Central memory CD8-positive, alpha-beta T cell (primary cell): ENCODE data around the gene CCDC14.

Experiments
- ATAC-seq: fragments of 150-1000 bp; cut with Tn5 transposase; replicated peaks from 2 replicates; pipeline ENCODE4 v1.10.0; 2022; ENCODE audit warnings: mild to moderate bottlenecking, moderate FRiP score, moderate number of reproducible peaks; ENCODE audit not compliant: poor library complexity, severe bottlenecking; ENCODE audit errors: extremely low read depth
- DNase-seq, 2 donors: peaks; one replicate each; pipeline ENCODE4 v3.0.0; 2021; ENCODE audit warnings: low spot score in 2 of 2
- H3K27ac Mint-ChIP-seq: one replicate; pipeline ENCODE4 v1.8.0; 2022; ENCODE audit warnings: low read depth, mild to moderate bottlenecking, moderate library complexity, mixed read lengths
- H3K27me3 Mint-ChIP-seq: one replicate; pipeline ENCODE4 v1.8.0; 2022; ENCODE audit warnings: mixed read lengths
- H3K36me3 Mint-ChIP-seq: one replicate; pipeline ENCODE4 v1.8.0; 2022; ENCODE audit warnings: mild to moderate bottlenecking, moderate library complexity, mixed read lengths; ENCODE audit not compliant: insufficient read depth
- H3K4me1 Mint-ChIP-seq: one replicate; pipeline ENCODE4 v1.8.0; 2022; ENCODE audit warnings: mixed read lengths
- H3K4me3 Mint-ChIP-seq: one replicate; pipeline ENCODE4 v1.8.0; 2022; ENCODE audit warnings: mild to moderate bottlenecking, moderate library complexity, mixed read lengths
- H3K9me3 Mint-ChIP-seq: one replicate; pipeline ENCODE4 v1.8.0; 2022; ENCODE audit warnings: mixed read lengths

CCDC14 gene

DNA sequence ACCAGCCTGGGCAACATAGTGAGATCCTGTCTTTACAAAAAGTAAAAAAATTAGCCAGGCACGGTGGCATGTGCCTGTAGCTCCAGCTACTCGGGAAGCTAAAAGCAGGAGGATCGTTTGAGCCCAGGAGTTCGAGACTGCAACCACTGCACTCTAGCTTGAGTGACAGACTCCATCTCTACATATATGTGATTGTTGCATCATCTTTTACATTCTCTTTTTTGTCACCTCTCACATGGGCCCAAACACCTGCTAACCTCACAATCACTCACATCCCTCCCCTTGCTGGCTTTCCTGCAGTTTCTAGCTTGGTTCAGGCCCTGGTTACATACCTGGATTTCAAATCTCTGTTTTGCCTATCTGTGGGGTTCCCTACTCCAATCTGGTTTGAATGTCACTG is 96.3 kb downstream of the CCDC14 start:
- DNase-seq: no peak
- no peak overlapping the region for H3K4me3 Mint-ChIP-seq
- no peaks in the 10 kb centered on the region for H3K9me3 Mint-ChIP-seq
- ATAC-seq: no peak
- no peaks in the 10 kb centered on the region for H3K36me3 Mint-ChIP-seq
- H3K4me1 Mint-ChIP-seq: no peaks in the 10 kb centered on the region
- peaks cover 21% of the 10 kb centered on the region for H3K27me3 Mint-ChIP-seq
- no peak overlapping the region for H3K27ac Mint-ChIP-seq
